Nephron (organoid): Measurements from ENCODE around the gene C19orf85.
"Not testable (repeated sequence)": the region's sequence is repeated elsewhere in the genome, so short reads cannot be mapped to it uniquely, and the experiment has no call there.

Experiments
- H3K27ac Mint-ChIP-seq, 3 experiments: 2 replicates each; pipeline ENCODE4 v1.8.0; 2020; ENCODE audit warnings: mixed read lengths in 3 of 3, mild to moderate bottlenecking in 2 of 3, moderate library complexity in 1 of 3
- H3K27me3 Mint-ChIP-seq: 2 replicates; pipeline ENCODE4 v1.8.0; 2021; ENCODE audit warnings: low read depth, mild to moderate bottlenecking, moderate library complexity, mixed read lengths
- H3K36me3 Mint-ChIP-seq: 2 replicates; pipeline ENCODE4 v1.8.0; 2020; ENCODE audit warnings: low read depth, mixed read lengths
- H3K4me1 Mint-ChIP-seq: 2 replicates; pipeline ENCODE4 v1.8.0; 2020; ENCODE audit warnings: mixed read lengths
- H3K4me3 Mint-ChIP-seq, 3 experiments: 2 replicates each; pipeline ENCODE4 v1.8.0; 2020; ENCODE audit warnings: mild to moderate bottlenecking in 3 of 3, mixed read lengths in 3 of 3, moderate library complexity in 2 of 3
- H3K9me3 Mint-ChIP-seq: 2 replicates; pipeline ENCODE4 v1.8.0; 2020; ENCODE audit warnings: mixed read lengths
- CTCF ChIP-seq, 3 experiments: fragments of 200-600 bp; sonication (generic); IDR thresholded peaks; one replicate each; pipeline ENCODE4 v1.5.0; 2021; ENCODE audit warnings: antibody characterized with exemption in 3 of 3; ENCODE audit not compliant: unreplicated experiment in 3 of 3

The C19orf85 gene

GRCh38 chr19:55453511-55454260 lies 10.9 kb downstream of the C19orf85 start:
- no peak for TF ChIP-seq CTCF (IDR thresholded peaks at IDR 0.05; ENCODE audit: unreplicated experiment in 3 of 3)
- Mint-ChIP-seq H3K4me1 (peaks cover 18% of the 10 kb centered on the region), H3K9me3 (no peaks in the 10 kb centered on the region), H3K36me3 (peaks cover 4% of the 10 kb centered on the region), H3K27me3 (peaks cover 34% of the 10 kb centered on the region), H3K4me3 (peak overlapping the region; percentile 62 to 78 (median 69)), H3K27ac (peak overlapping the region in 1 of 3 experiments; percentile 16)

DNA sequence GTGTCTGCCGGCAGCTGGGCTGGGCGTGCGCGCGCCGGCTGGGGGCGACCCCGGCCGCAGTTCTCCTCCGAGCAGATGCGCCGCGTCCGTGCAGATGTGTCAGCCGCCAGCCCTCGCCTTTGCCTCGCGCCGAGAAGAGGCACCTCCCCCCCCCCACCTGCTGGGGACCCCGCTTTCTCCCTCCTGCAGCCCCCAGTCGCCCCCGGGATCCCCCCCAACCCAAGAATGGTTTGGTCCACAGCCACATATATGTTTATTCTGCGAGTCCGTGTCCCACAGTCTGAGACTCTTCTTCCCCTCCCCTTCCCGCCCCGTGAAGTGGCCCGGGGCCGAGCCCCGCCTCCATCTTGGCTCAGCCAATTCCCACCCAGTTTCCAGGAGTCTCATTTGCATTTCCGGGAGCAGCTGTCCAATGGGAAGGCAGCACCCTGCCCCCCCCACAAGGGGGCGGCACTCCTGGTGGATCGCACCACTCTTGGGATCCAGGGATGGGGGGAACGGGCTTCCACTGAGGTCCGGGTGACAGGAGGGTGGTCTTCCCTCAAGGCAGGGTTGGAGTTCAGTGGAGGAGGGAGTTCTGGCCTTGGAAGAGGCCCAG lies 11.7 kb downstream of the C19orf85 start:
- peaks cover 4% of the 10 kb centered on the region for H3K36me3 Mint-ChIP-seq
- H3K9me3 Mint-ChIP-seq = no peaks in the 10 kb centered on the region
- peak overlapping the region; percentile 62 to 78 (median 69) for H3K4me3 Mint-ChIP-seq
- peaks cover 18% of the 10 kb centered on the region for H3K4me1 Mint-ChIP-seq
- TF ChIP-seq CTCF (IDR thresholded peaks at IDR 0.05; ENCODE audit: unreplicated experiment in 3 of 3) = no peak
- H3K27ac Mint-ChIP-seq = peak overlapping the region in 1 of 3 experiments; percentile 70
- peaks cover 34% of the 10 kb centered on the region for H3K27me3 Mint-ChIP-seq

GRCh38 chr19:55451965-55452748 lies 12.4 kb downstream of the C19orf85 start:
- no peak overlapping the region for H3K27ac Mint-ChIP-seq
- peaks cover 18% of the 10 kb centered on the region for H3K4me1 Mint-ChIP-seq
- peaks cover 34% of the 10 kb centered on the region for H3K27me3 Mint-ChIP-seq
- no peak for TF ChIP-seq CTCF (IDR thresholded peaks at IDR 0.05; ENCODE audit: unreplicated experiment in 3 of 3)
- H3K4me3 Mint-ChIP-seq = peak overlapping the region; percentile 71 to 81 (median 72)
- H3K36me3 Mint-ChIP-seq = peaks cover 4% of the 10 kb centered on the region
- H3K9me3 Mint-ChIP-seq = no peaks in the 10 kb centered on the region

DNA sequence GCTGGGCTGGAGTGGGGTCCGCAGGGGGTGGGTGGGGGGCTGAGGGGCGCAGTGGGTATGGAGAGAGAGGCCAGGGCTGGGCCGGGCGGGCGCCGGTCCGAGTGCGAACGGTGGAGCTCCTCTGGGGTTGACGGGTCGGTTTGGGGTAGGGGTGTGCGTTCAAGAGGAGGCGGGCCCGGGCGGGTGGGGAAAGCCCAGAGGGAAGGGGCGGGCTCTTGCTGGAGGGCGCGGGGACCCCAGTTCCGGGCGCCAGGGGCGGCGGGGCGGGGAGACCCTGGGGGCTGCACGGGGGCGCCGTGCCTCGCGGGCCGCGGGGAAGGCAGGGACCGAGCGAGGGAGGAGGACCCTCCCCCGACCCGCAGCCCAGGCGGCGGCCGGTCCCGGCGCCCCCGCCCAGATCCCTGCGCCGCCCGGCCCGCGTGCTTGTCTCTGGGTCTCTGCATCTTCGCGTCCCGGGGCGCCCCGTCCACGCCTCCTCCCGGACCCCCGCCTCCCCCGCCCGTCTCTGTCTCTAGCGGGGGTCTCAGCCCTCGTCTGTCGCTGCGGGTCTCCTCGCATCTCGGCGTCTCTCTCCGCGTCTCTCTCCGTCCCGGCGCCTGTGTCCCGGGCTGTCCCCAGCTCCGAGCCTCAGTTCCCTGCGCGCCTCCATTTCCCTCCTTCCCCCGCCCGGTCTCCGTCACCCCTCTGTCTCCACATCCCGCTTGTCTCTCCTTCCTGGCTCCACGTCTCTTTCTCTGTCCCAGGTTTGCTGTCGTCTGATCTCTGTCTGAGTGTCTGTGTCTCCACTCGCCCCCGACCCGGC lies 13.2 kb downstream of the C19orf85 start:
- Mint-ChIP-seq H3K4me3 (peak overlapping the region; percentile 71 to 81 (median 81)), H3K27ac (no peak overlapping the region), H3K9me3 (no peaks in the 10 kb centered on the region), H3K27me3 (peaks cover 34% of the 10 kb centered on the region), H3K4me1 (peaks cover 18% of the 10 kb centered on the region), H3K36me3 (peaks cover 4% of the 10 kb centered on the region)
- TF ChIP-seq CTCF (IDR thresholded peaks at IDR 0.05; ENCODE audit: unreplicated experiment in 3 of 3) = no peak

DNA sequence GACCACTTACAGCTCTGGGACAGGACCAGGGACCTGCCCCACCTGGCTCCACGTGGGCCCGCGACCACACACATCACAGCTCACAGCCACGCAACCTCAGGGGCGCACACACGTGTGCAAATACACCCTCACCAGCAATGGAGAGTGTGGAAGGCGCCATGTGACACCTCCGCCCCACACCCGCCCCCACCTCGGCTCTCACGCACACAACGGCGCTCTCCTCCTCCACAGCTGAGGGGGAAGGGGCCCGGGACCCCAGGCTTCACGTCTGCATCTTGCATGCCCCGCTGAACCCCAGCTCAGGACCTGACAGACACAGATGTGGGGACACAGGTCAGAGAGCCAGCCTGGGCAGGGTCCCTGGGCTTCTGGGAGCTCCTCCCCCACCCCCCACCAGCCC lies 15.1 kb downstream of the C19orf85 start:
- Mint-ChIP-seq H3K4me1 (peaks cover 18% of the 10 kb centered on the region), H3K4me3 (peak overlapping the region in 1 of 3 experiments; percentile 61), H3K9me3 (no peaks in the 10 kb centered on the region), H3K36me3 (no peaks in the 10 kb centered on the region), H3K27me3 (peaks cover 34% of the 10 kb centered on the region), H3K27ac (no peak overlapping the region)
- TF ChIP-seq CTCF (IDR thresholded peaks at IDR 0.05; ENCODE audit: unreplicated experiment in 3 of 3) = no peak

DNA sequence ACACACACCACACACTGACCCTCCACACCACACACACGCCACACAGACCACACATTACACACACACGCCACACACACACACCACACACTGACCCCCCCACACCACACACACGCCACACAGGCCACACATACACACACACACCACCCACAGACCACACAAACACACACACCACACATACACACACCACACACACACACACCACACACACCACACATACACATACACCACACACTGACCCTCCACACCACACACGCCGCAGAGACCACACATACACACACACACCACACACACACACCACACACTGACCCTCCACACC lies 16.4 kb downstream of the C19orf85 start:
- H3K27ac Mint-ChIP-seq, H3K9me3 Mint-ChIP-seq, H3K36me3 Mint-ChIP-seq, H3K4me3 Mint-ChIP-seq: not testable (repeated sequence)
- Mint-ChIP-seq H3K27me3 (peaks cover 25% of the 10 kb centered on the region), H3K4me1 (peaks cover 15% of the 10 kb centered on the region)
